ENCODE measurements around the gene MAPK7. TPM values are rescaled to one million over a fixed set of nuclear protein-coding genes. Genes with fewer than 3 reads are reported as not detected.

MAPK7 gene
- total RNA-seq, 2 donors from 2014 or later: 49.2 to 51.2 TPM

DNA sequence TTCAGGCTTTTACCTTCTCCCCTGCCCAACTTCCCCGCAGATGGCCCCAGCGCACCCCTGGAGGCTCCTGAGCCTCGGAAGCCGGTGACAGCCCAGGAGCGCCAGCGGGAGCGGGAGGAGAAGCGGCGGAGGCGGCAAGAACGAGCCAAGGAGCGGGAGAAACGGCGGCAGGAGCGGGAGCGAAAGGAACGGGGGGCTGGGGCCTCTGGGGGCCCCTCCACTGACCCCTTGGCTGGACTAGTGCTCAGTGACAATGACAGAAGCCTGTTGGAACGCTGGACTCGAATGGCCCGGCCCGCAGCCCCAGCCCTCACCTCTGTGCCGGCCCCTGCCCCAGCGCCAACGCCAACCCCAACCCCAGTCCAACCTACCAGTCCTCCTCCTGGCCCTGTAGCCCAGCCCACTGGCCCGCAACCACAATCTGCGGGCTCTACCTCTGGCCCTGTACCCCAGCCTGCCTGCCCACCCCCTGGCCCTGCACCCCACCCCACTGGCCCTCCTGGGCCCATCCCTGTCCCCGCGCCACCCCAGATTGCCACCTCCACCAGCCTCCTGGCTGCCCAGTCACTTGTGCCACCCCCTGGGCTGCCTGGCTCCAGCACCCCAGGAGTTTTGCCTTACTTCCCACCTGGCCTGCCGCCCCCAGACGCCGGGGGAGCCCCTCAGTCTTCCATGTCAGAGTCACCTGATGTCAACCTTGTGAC is 3.6 kb downstream of the MAPK7 start:
- Histone ChIP-seq H3K4me1 (ENCODE audit: control insufficient read depth in 1 of 2, low read depth in 2 of 2) (peaks cover 30 to 78% of the 10 kb centered on the region in 2 donors), H3K27ac (peak overlapping the region; percentile 34 to 99), H3K27me3 (replicated peaks; ENCODE audit: insufficient read depth) (no peaks in the 10 kb centered on the region), H3K36me3 (peaks cover 26% of the 10 kb centered on the region), H3K9me3 (no peaks in the 10 kb centered on the region), H3K4me3 (no peak overlapping the region)
- ATAC-seq (ENCODE audit: insufficient number of reproducible peaks, low FRiP score, low read depth) (no peak), DNase-seq (ENCODE audit: low spot score) (no peak)
- TF ChIP-seq, protein P1, sequence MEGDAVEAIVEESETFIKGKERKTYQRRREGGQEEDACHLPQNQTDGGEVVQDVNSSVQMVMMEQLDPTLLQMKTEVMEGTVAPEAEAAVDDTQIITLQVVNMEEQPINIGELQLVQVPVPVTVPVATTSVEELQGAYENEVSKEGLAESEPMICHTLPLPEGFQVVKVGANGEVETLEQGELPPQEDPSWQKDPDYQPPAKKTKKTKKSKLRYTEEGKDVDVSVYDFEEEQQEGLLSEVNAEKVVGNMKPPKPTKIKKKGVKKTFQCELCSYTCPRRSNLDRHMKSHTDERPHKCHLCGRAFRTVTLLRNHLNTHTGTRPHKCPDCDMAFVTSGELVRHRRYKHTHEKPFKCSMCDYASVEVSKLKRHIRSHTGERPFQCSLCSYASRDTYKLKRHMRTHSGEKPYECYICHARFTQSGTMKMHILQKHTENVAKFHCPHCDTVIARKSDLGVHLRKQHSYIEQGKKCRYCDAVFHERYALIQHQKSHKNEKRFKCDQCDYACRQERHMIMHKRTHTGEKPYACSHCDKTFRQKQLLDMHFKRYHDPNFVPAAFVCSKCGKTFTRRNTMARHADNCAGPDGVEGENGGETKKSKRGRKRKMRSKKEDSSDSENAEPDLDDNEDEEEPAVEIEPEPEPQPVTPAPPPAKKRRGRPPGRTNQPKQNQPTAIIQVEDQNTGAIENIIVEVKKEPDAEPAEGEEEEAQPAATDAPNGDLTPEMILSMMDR (IDR thresholded peaks at IDR 0.05): no peak

DNA sequence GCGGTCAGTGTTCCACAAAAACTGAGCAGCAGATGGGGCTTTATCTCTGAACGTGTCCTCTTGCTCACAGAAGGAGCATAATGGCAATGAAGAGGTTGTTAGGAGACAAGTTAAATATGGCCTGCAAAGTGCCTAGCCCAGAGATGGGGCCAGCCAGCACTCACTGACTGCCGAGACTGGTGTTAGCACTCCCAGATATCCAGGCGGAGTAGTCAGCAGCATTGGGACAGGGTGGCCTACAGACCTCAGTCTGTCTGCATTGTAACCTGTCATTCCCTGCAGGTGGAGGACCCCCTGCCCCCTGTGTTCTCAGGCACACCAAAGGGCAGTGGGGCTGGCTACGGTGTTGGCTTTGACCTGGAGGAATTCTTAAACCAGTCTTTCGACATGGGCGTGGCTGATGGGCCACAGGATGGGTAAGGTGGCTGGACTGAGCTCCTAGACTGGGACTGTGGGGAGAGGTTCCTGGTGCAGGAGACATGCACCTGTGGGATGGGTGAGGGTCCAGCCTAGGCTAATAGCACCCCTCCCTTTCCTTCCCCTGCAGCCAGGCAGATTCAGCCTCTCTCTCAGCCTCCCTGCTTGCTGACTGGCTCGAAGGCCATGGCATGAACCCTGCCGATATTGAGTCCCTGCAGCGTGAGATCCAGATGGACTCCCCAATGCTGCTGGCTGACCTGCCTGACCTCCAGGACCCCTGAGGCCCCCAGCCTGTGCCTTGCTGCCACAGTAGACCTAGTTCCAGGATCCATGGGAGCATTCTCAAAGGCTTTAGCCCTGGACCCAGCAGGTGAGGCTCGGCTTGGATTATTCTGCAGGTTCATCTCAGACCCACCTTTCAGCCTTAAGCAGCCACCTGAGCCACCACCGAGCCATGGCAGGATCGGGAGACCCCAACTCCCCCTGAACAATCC is 4.5 kb downstream of the MAPK7 start:
- H3K27me3 ChIP-seq (replicated peaks; ENCODE audit: insufficient read depth): no peaks in the 10 kb centered on the region
- TF ChIP-seq, protein P1 (IDR thresholded peaks at IDR 0.05): no peak
- H3K4me1 ChIP-seq (ENCODE audit: control insufficient read depth in 1 of 2, low read depth in 2 of 2): peaks cover 35 to 83% of the 10 kb centered on the region in 2 donors
- no peak for ATAC-seq (ENCODE audit: insufficient number of reproducible peaks, low FRiP score, low read depth)
- no peak overlapping the region for H3K4me3 ChIP-seq
- H3K27ac ChIP-seq: peak overlapping the region; percentile 34 to 99
- H3K36me3 ChIP-seq: peaks cover 26% of the 10 kb centered on the region
- H3K9me3 ChIP-seq: no peaks in the 10 kb centered on the region
- DNase-seq (ENCODE audit: low spot score): no peak

DNA sequence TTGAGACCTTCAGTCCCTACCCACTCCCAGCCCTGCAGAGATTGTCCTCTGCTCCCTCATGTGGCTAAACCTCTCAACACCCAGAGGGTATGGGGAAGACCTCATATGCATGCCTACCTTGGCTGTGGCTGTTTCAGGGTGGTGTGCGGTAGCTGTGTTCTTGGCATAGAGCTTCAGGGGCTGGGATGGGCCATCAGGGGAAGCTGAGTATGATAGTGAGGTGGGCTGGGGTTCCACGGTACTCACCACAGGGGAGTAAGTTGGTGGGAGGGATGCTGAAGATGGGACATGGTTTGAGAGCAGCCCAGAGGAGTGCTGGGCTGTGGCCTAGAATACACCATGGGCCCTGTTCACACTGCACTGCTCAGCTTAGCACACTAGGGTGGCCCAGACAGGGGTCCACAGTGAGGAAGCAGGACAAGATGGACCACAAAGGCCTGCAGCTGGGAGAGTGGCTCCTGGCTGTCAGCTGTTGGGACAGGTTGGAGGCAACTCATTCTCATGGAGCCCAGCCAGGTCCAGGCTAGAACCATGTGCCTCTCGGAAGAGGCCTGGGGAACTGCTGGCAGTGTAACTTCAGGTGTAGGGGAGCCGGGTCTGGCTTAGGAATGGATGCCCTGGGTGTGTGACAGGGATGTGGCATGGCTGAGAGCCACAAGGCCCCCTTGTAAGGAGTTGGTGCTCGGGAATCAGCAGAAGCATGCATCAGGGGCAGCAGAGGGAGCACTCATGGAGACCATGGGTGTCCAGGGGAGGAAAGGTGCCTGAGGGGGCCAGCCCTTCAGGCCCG is 5.6 kb downstream of the MAPK7 start:
- no peak for ATAC-seq (ENCODE audit: insufficient number of reproducible peaks, low FRiP score, low read depth)
- Histone ChIP-seq H3K4me1 (ENCODE audit: control insufficient read depth in 1 of 2, low read depth in 2 of 2) (peaks cover 46 to 91% of the 10 kb centered on the region in 2 donors), H3K27me3 (replicated peaks; ENCODE audit: insufficient read depth) (no peaks in the 10 kb centered on the region), H3K36me3 (peaks cover 26% of the 10 kb centered on the region), H3K4me3 (peak overlapping the region; percentile 69), H3K27ac (peak overlapping the region; percentile 98 to 99), H3K9me3 (no peaks in the 10 kb centered on the region)
- TF ChIP-seq, protein P1 (IDR thresholded peaks at IDR 0.05): no peak
- DNase-seq (ENCODE audit: low spot score): no peak

DNA sequence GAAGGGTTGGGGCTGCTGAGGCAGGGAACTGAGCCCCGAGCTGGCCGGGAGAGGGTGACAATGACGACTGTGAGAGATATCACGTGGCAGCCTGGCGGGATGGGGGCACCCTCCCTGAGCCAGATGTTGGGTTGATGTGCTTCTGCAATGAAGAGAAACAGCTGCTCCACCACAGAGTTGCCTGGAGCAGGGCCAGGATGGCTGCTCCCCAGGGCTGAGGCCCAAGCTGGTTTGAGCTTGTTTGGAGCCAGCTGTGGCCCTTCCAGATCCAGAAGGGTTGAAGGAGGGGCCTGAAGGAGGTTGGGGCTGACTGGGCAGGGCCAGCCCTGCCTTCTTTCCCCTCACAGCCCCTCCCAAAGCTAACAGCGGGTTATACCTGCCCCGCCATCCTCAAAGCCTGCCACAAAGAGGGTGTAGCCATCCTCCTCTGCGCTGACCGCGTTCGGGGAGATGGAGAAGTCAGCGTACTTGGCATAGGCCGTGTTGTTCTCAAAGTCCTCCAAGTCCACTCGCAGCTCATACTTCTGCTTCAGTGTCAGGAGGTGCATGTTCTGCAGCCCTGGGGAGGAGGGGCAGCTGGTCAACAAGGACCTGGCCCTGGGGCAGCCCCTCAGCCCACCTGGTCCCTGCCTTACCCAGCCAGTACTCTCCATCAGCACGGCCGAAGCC is 6.6 kb downstream of the MAPK7 start:
- peak overlapping the region; percentile 98 to 99 for H3K27ac ChIP-seq
- ATAC-seq (ENCODE audit: insufficient number of reproducible peaks, low FRiP score, low read depth) (peak; percentile 41), DNase-seq (ENCODE audit: low spot score) (no peak)
- peaks cover 48 to 91% of the 10 kb centered on the region in 2 donors for H3K4me1 ChIP-seq (ENCODE audit: control insufficient read depth in 1 of 2, low read depth in 2 of 2)
- H3K4me3 ChIP-seq: peak overlapping the region; percentile 69
- TF ChIP-seq, protein P1 (IDR thresholded peaks at IDR 0.05): no peak
- no peaks in the 10 kb centered on the region for H3K27me3 ChIP-seq (replicated peaks; ENCODE audit: insufficient read depth)
- peaks cover 26% of the 10 kb centered on the region for H3K36me3 ChIP-seq
- H3K9me3 ChIP-seq: no peaks in the 10 kb centered on the region
